Tibial nerve (tissue), 3 donors: Measurements from ENCODE around the gene DLST.

ENCODE experiments used
- POLR2A ChIP-seq, 2 donors: fragments of 450-650 bp; IDR thresholded peaks; one replicate each; pipeline ENCODE4 v1.6.1; 2017; ENCODE audit warnings: antibody characterized with exemption in 2 of 2, mild to moderate bottlenecking in 2 of 2, moderate library complexity in 2 of 2
- TF ChIP-seq, protein P1 (sequence below), 5 experiments: fragments of 200-600 bp in 3 of 5; fragments of 450-650 bp in 2 of 5; sonication (generic) in 3 of 5; IDR thresholded peaks; one replicate each; pipeline ENCODE4 v1.5.1; 2016 to 2019; ENCODE audit warnings: antibody characterized with exemption in 5 of 5, mild to moderate bottlenecking in 3 of 5, moderate library complexity in 2 of 5

DNA sequence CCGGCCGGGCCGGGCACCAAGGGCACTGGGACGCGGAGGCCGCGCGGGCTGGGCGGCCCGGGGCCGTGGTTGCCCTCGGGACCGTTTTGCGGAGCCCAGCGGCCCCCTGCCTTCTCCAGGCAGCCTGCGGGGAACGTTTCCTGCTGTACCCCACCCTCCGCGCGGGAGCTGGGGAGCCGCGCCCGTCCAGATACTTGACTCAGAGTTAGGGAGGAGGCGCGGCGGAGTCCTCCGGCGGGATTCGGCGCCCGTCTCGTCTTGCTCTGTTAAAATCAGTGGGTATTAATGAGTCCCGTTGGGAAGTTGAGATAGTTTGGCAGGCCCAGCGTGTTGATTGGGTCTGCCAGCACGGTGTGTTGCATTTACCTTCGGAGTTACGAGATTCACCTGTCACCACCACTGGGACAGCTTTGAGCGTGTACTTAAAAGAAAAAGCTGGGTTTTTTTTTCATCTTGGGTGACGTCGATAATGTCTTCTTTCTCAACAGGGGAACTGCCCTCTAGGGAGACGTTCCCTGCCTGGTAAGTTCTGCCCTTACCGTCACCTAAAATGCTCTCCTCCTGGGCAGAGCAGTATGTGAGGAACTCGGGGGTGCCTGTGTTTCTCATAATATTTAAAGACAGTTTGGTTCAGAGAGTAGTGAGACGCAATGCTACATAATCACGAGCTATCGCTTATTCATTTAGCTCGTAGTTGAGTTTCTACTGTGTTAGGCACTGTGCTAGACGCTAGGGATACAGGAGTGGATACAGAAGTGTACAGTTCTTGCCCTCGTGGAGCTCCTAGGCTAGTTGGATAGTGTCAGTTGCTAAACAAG, 596 bp downstream of the DLST start:
- no peak for TF ChIP-seq POLR2A (IDR thresholded peaks at IDR 0.05)
- TF ChIP-seq, protein P1, sequence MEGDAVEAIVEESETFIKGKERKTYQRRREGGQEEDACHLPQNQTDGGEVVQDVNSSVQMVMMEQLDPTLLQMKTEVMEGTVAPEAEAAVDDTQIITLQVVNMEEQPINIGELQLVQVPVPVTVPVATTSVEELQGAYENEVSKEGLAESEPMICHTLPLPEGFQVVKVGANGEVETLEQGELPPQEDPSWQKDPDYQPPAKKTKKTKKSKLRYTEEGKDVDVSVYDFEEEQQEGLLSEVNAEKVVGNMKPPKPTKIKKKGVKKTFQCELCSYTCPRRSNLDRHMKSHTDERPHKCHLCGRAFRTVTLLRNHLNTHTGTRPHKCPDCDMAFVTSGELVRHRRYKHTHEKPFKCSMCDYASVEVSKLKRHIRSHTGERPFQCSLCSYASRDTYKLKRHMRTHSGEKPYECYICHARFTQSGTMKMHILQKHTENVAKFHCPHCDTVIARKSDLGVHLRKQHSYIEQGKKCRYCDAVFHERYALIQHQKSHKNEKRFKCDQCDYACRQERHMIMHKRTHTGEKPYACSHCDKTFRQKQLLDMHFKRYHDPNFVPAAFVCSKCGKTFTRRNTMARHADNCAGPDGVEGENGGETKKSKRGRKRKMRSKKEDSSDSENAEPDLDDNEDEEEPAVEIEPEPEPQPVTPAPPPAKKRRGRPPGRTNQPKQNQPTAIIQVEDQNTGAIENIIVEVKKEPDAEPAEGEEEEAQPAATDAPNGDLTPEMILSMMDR (IDR thresholded peaks at IDR 0.05) = no peak
